CD4-positive, CD25-positive, alpha-beta regulatory T cell (primary cell): Measurements from ENCODE around the gene GATA2. TPM values are rescaled to one million over a fixed set of nuclear protein-coding genes. Genes with fewer than 3 reads are reported as not detected.

Experiments
- ATAC-seq, 2 donors: fragments of 150-1000 bp; cut with Tn5 transposase; one replicate each; pipeline ENCODE4 v1.10.0; 2021; ENCODE audit warnings: low read depth in 2 of 2, moderate number of reproducible peaks in 2 of 2, moderate library complexity in 1 of 2
- DNase-seq, 3 donors: peaks; one replicate each; pipeline versions ENCODE4 v3.0.0 to v3.0.0-alpha.2; 2012 to 2022; ENCODE audit warnings: mixed read lengths in 1 of 3
- H3K27ac ChIP-seq: one replicate; pipeline ENCODE4 v1.7.0; 2013; ENCODE audit warnings: mild to moderate bottlenecking, low read length; ENCODE audit not compliant: insufficient read depth, poor library complexity, severe bottlenecking
- H3K27me3 ChIP-seq: one replicate; pipeline ENCODE4 v1.7.0; 2013; ENCODE audit warnings: low read length; ENCODE audit not compliant: control insufficient read depth, insufficient read depth
- H3K36me3 ChIP-seq: one replicate; pipeline ENCODE4 v1.7.0; 2013; ENCODE audit warnings: mild to moderate bottlenecking, low read length, moderate library complexity; ENCODE audit not compliant: control insufficient read depth, insufficient read depth
- H3K4me1 ChIP-seq: 2 replicates; pipeline ENCODE4 v1.7.0; 2013; ENCODE audit warnings: mild to moderate bottlenecking, low read length; ENCODE audit not compliant: insufficient read depth, control insufficient read depth, poor library complexity, severe bottlenecking
- H3K4me3 ChIP-seq: one replicate; pipeline ENCODE4 v1.7.0; 2013; ENCODE audit warnings: low read depth, mild to moderate bottlenecking, low read length, moderate library complexity
- H3K9me3 ChIP-seq, 2 experiments: 1 replicate in 1 of 2; 2 replicates in 1 of 2; pipeline ENCODE4 v1.7.0; 2013; ENCODE audit warnings: low read length in 2 of 2, mild to moderate bottlenecking in 1 of 2, moderate library complexity in 1 of 2; ENCODE audit not compliant: control insufficient read depth in 2 of 2
- H3K27ac Mint-ChIP-seq, 3 donors: one replicate each; pipeline ENCODE4 v1.8.0; 2020 to 2022; ENCODE audit warnings: mild to moderate bottlenecking in 3 of 3, mixed read lengths in 3 of 3, moderate library complexity in 2 of 3
- H3K27me3 Mint-ChIP-seq: one replicate; pipeline ENCODE4 v1.8.0; 2022; ENCODE audit warnings: mild to moderate bottlenecking, mixed read lengths
- H3K36me3 Mint-ChIP-seq: one replicate; pipeline ENCODE4 v1.8.0; 2020; ENCODE audit warnings: mixed read lengths
- H3K4me1 Mint-ChIP-seq, 4 donors: one replicate each; pipeline ENCODE4 v1.8.0; 2020 to 2022; ENCODE audit warnings: mixed read lengths in 4 of 4, mild to moderate bottlenecking in 1 of 4
- H3K4me3 Mint-ChIP-seq, 4 donors: one replicate each; pipeline ENCODE4 v1.8.0; 2020 to 2022; ENCODE audit warnings: mild to moderate bottlenecking in 4 of 4, mixed read lengths in 4 of 4, moderate library complexity in 3 of 4
- H3K9me3 Mint-ChIP-seq, 7 donors: one replicate each; pipeline ENCODE4 v1.8.0; 2020 to 2022; ENCODE audit warnings: mixed read lengths in 7 of 7, mild to moderate bottlenecking in 3 of 7, moderate library complexity in 2 of 7
- polyA plus RNA-seq, 4 donors: library from polyadenylated mRNA; unstranded; fragments of 300-500 nt; fragmentation: Illumina TruSeq; gene quantifications; one replicate each; pipeline ENCODE4 v1.2.3, GENCODE V29; 2021
- total RNA-seq: library from RNA; stranded (reverse); gene quantifications from one replicate; pipeline ENCODE4 v1.2.3, GENCODE V29; 2022

GATA2 gene
- total and polyA plus RNA-seq, 5 donors from 2014 or later = 6.2 TPM; not detected in 4

- H3K4me3 ChIP-seq = no peak overlapping the region
- no peaks in the 10 kb centered on the region for H3K9me3 ChIP-seq
- H3K9me3 Mint-ChIP-seq = peaks cover 0 to 3% (median 0%) of the 10 kb centered on the region in 7 donors
- H3K27me3 ChIP-seq = peaks cover 8% of the 10 kb centered on the region
- ATAC-seq = no peak
- H3K27me3 Mint-ChIP-seq = peaks cover 59% of the 10 kb centered on the region
- H3K36me3 Mint-ChIP-seq = peaks cover 3% of the 10 kb centered on the region
- no peak for DNase-seq
- H3K27ac ChIP-seq = no peak overlapping the region
- H3K27ac Mint-ChIP-seq = no peak overlapping the region
- H3K4me1 Mint-ChIP-seq = peaks cover 0 to 13% (median 2%) of the 10 kb centered on the region in 4 donors
- H3K36me3 ChIP-seq = no peaks in the 10 kb centered on the region
- no peaks in the 10 kb centered on the region for H3K4me1 ChIP-seq
- H3K4me3 Mint-ChIP-seq = peak overlapping the region in 2 of 4 donors; percentile 33 to 39
These were observed 60.6 kb downstream of the GATA2 start for GRCh38 chr3:128432301-128432970.

- H3K27ac ChIP-seq = no peak overlapping the region
- H3K36me3 Mint-ChIP-seq = peaks cover 3% of the 10 kb centered on the region
- H3K27ac Mint-ChIP-seq = no peak overlapping the region
- ATAC-seq (no peak), DNase-seq (no peak)
- no peak overlapping the region for H3K4me3 ChIP-seq
- peaks cover 0 to 13% (median 2%) of the 10 kb centered on the region in 4 donors for H3K4me1 Mint-ChIP-seq
- H3K36me3 ChIP-seq = no peaks in the 10 kb centered on the region
- no peaks in the 10 kb centered on the region for H3K4me1 ChIP-seq
- no peaks in the 10 kb centered on the region for H3K9me3 ChIP-seq
- H3K9me3 Mint-ChIP-seq = peaks cover 0 to 3% (median 0%) of the 10 kb centered on the region in 7 donors
- H3K4me3 Mint-ChIP-seq = peak overlapping the region in 3 of 4 donors; percentile 6 to 60 (median 39)
- H3K27me3 ChIP-seq = peaks cover 8% of the 10 kb centered on the region
- peaks cover 58% of the 10 kb centered on the region for H3K27me3 Mint-ChIP-seq
These were observed 61.1 kb downstream of the GATA2 start for GRCh38 chr3:128431803-128432300.

- Mint-ChIP-seq H3K27ac (no peak overlapping the region), H3K27me3 (peaks cover 50% of the 10 kb centered on the region), H3K9me3 (peaks cover 0 to 3% (median 0%) of the 10 kb centered on the region in 7 donors), H3K4me3 (no peak overlapping the region), H3K4me1 (peaks cover 0 to 13% (median 2%) of the 10 kb centered on the region in 4 donors), H3K36me3 (peaks cover 3% of the 10 kb centered on the region)
- Histone ChIP-seq H3K27me3 (peaks cover 8% of the 10 kb centered on the region), H3K36me3 (no peaks in the 10 kb centered on the region), H3K9me3 (no peaks in the 10 kb centered on the region), H3K4me1 (peaks cover 8% of the 10 kb centered on the region), H3K4me3 (no peak overlapping the region), H3K27ac (no peak overlapping the region)
- DNase-seq = no peak
- ATAC-seq = no peak
These were observed 62.3 kb downstream of the GATA2 start for GRCh38 chr3:128430731-128431130.

- no peak overlapping the region for H3K4me3 Mint-ChIP-seq
- Histone ChIP-seq H3K4me3 (no peak overlapping the region), H3K27ac (no peak overlapping the region), H3K9me3 (no peaks in the 10 kb centered on the region), H3K4me1 (peaks cover 8% of the 10 kb centered on the region), H3K36me3 (no peaks in the 10 kb centered on the region), H3K27me3 (peaks cover 8% of the 10 kb centered on the region)
- DNase-seq (no peak), ATAC-seq (no peak)
- peaks cover 3% of the 10 kb centered on the region for H3K36me3 Mint-ChIP-seq
- H3K9me3 Mint-ChIP-seq = peaks cover 0 to 3% (median 0%) of the 10 kb centered on the region in 7 donors
- no peak overlapping the region for H3K27ac Mint-ChIP-seq
- H3K27me3 Mint-ChIP-seq = peaks cover 50% of the 10 kb centered on the region
- H3K4me1 Mint-ChIP-seq = peaks cover 0 to 13% (median 2%) of the 10 kb centered on the region in 4 donors
These were observed 62.7 kb downstream of the GATA2 start for GRCh38 chr3:128430301-128430700.

- Mint-ChIP-seq H3K27me3 (peaks cover 45% of the 10 kb centered on the region), H3K27ac (no peak overlapping the region), H3K9me3 (peaks cover 0 to 3% (median 0%) of the 10 kb centered on the region in 7 donors), H3K4me1 (peaks cover 0 to 13% (median 2%) of the 10 kb centered on the region in 4 donors), H3K36me3 (peaks cover 3% of the 10 kb centered on the region), H3K4me3 (no peak overlapping the region)
- ATAC-seq (no peak), DNase-seq (no peak)
- Histone ChIP-seq H3K27ac (no peak overlapping the region), H3K36me3 (no peaks in the 10 kb centered on the region), H3K4me3 (no peak overlapping the region), H3K4me1 (peaks cover 8% of the 10 kb centered on the region), H3K9me3 (no peaks in the 10 kb centered on the region), H3K27me3 (peaks cover 8% of the 10 kb centered on the region)
These were observed 63.2 kb downstream of the GATA2 start for GRCh38 chr3:128429751-128430150.

Other genes with a start within 250 kb of the GATA2 start
- gene DNAJB8, start 26.3 kb downstream of the GATA2 start, total RNA-seq = not detected
- not detected for gene DNAJB8, start 26.3 kb downstream of the GATA2 start, polyA plus RNA-seq
- gene RPN1, start 157.6 kb upstream of the GATA2 start, total RNA-seq = 94.4 TPM
- gene RPN1, start 157.6 kb upstream of the GATA2 start, polyA plus RNA-seq = 100 to 1,000 TPM; 235 to 283 (median 264) TPM
- 156 TPM for gene RAB7A, start 233.0 kb upstream of the GATA2 start, total RNA-seq
- 100 to 1,000 TPM; 179 to 200 (median 186) TPM for gene RAB7A, start 233.0 kb upstream of the GATA2 start, polyA plus RNA-seq